Amniotic epithelial cell (primary cell): ENCODE results near the gene PDCD1LG2.
A peak's percentile ranks its signal among the peaks of the same experiment; 100 is the strongest.
"Not testable (repeated sequence)": the region's sequence is repeated elsewhere in the genome, so short reads cannot be mapped to it uniquely, and the experiment has no call there.

ENCODE experiments used
- DNase-seq: peaks from one replicate; pipeline ENCODE4 v3.0.0-alpha.2; 2010; ENCODE audit warnings: low read depth

PDCD1LG2 gene

DNA sequence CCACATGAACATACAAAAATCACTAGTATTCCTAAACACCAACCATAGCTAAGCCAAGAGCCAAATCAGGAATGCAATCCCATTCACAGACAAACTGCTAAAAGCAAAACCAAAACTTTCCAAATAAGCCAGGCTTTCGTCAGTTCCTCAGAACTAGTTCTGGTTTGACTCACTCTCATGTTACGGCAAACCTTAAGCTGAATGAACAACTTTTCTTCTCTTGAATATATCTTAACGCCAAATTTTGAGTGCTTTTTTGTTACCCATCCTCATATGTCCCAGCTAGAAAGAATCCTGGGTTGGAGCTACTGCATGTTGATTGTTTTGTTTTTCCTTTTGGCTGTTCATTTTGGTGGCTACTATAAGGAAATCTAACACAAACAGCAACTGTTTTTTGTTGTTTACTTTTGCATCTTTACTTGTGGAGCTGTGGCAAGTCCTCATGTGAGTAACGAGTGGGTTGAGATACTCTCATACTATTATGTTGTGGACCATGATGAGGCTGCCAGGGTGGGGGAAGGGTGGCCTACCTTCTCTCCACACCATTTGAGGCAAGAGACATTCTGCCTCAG lies at the start of gene PDCD1LG2:
Gene PDCD1LG2 (plus strand): TSS at position 172 of the 572 bp plus-strand sequence. CDS start 12,016 bp downstream, outside the sequence.
- DNase-seq, result peak; percentile 76

DNA sequence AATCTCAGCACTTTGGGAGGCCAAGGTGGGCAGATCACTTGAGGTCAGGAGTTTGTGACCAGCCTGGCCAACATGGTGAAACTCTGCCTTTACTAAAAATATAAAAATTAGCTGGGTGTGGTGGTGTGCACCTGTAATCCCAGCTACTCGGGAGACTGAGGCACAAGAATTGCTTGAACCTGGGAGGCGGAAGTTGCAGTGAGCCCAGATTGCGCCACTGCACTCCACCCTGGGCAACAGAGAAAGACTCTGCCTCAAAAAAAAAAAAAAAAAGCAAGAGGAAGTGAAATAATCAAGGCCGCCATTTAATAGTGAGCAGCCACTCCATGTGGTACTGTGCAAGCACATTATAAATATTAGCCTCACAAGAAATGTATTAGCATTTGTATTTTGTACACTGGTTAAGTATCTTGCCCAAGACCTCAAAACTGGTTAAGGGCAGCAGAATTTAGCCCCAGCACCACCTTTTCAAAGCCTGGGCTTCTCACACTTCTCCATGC lies 45.5 kb upstream of the PDCD1LG2 start:
- DNase-seq, result not testable (repeated sequence)

DNA sequence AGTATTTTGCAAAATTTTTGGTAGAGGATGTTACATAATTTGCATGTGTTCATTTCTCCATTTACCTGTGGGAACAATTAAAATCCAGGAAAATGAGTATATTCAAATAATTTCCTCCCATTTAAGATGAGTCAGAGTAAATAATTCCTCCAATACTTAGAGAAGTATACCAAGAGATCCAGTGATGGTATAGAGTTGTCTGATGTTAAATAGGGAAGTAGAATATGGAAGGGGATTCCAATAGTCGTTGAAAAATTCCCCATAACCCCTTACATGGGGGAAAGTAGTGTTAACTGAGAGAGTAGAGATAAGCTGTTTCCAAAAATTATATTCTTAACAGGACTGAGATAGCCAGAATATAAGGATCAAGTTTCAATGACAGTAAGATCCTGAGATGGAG lies 44.3 kb upstream of the PDCD1LG2 start:
- DNase-seq, result no peak

DNA sequence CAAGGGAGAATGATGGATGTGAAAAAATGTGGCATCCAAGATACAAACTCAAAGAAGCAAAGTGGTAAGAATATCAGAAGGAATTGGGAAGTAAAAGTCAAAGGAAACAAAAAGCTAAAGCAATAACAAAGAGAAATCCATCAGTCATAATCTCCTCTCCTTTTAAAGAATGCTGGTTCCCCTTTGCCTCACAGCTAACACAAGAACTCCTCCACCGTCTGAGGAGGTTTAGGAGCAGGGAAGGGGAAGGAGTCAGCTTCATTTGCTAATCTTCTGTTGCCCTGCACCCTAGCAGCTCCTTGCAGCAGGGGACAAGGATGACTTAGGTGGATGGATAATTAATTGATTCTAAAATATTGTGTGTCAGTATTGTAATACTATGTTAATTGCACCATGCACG lies 43.6 kb upstream of the PDCD1LG2 start:
- no peak for DNase-seq

DNA sequence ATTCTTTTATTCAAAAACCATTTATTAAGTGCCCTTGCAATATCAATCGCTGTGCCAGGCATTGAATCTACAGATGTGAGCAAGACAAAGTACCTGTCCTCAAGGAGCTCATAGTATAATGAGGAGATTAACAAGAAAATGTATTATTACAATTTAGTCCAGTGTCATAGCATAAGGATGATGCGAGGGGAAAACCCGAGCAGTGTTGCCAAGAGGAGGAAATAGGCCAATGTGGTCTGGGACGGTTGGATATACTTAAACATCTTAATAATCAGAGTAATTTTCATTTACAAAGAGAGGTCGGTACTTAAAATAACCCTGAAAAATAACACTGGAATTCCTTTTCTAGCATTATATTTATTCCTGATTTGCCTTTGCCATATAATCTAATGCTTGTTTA lies 41.5 kb upstream of the PDCD1LG2 start:
- no peak for DNase-seq

DNA sequence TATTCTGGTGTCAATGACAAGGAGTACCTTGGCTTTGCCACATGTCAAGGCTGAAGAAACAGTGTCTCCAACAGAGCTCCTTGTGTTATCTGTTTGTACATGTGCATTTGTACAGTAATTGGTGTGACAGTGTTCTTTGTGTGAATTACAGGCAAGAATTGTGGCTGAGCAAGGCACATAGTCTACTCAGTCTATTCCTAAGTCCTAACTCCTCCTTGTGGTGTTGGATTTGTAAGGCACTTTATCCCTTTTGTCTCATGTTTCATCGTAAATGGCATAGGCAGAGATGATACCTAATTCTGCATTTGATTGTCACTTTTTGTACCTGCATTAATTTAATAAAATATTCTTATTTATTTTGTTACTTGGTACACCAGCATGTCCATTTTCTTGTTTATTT lies 40.2 kb upstream of the PDCD1LG2 start:
- DNase-seq, result no peak

DNA sequence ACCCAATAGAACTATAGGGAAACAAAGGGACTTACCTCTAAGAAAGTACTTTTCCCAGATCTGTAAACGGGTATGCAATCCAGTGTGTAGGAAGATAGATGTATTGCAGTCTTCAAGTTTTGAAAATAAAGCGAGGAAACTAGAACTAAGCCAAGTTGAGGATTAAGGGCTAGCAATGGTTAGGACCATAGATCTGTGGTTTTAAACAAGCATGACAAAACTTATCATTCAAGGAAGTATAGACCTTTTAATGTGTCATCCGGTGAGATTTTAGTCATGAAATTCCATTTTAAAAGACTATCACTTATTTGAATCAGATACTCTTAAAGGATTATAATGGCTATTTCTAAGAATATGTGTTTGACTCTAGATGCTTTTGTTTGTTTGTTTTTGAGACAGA lies 39.5 kb upstream of the PDCD1LG2 start:
- no peak for DNase-seq

DNA sequence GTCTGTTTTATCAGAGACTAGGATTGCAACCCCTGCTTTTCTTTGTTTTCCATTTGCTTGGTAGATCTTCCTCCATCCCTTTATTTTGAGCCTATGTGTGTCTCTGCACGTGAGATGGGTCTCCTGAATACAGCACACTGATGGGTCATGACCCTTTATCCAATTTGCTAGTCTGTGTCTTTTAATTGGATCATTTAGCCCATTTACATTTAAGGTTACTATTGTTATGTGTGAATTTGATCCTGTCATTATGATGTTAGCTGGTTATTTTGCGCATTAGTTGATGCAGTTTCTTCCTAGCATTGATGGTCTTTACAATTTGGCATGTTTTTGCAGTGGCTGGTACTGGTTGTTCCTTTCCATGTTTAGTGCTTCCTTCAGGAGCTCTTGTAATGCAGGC lies 34.7 kb upstream of the PDCD1LG2 start:
- not testable (repeated sequence) for DNase-seq

DNA sequence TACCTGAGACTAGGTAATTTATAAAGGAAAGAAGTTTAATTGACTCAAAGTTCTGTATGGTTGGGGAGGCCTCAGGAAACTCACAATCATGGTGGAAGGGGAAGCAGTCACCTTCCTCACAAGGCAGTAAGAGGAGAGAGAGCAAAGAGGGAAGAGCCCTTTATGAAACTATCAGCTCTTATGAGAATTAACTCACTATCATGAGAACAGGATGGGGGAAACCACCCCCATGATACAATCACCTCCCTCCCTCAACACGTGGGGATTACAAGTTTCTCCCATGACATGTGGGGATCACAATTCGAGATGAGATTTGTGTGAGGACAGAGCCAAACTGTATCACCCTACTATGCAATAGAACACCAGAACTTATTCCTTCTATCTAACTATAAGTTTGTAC lies 32.1 kb upstream of the PDCD1LG2 start:
- DNase-seq, result no peak

DNA sequence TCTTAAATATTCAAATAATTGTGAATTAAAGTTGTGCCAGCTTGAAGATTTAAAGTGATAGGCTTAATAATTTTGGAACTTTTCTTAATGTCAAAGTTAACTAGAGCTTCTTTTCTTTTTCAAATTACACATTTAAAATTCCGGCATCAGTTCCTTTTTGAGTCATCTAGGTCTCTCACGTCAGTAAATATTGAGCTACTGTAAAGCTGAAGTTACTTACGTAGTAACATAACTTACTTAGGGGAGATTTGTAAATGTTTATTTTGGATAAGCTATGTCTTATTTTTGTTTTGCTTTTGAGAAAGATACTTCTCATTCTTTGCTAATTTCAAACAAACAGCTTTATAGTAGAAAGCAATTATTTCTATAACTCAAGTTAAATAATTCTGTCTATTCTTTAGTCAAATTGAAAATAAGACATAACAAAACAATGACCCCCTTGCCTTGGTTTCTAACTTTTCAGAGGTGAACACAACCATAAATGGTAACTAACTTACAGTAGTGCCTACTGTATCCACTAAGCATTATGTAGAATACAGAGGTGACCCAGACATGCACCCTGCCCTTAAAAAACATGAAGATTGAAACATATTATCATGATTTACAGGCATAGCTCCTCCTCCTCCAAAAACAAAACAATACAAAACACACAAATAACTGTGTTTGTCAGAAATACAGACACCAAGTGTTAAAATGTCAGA lies 30.2 kb upstream of the PDCD1LG2 start:
- DNase-seq, result no peak

DNA sequence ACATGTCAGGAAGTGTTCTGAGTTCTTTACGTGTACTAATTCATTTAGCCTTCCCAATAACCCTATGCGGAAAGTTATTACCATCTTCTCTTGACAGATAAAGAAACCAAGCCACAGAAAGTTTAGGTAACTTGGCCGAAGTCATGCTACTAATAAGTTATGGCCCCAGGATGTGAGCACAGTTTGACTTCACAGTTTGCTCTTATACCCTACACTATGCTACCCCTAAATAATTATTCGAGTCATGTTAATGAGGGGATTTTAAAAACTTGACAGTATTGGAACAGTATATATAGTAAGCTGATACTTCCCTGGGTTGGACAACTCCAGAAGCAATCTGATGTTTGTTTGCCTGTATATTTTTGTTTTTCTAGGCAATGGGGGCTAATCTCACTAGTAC lies 29.4 kb upstream of the PDCD1LG2 start:
- DNase-seq, result no peak

DNA sequence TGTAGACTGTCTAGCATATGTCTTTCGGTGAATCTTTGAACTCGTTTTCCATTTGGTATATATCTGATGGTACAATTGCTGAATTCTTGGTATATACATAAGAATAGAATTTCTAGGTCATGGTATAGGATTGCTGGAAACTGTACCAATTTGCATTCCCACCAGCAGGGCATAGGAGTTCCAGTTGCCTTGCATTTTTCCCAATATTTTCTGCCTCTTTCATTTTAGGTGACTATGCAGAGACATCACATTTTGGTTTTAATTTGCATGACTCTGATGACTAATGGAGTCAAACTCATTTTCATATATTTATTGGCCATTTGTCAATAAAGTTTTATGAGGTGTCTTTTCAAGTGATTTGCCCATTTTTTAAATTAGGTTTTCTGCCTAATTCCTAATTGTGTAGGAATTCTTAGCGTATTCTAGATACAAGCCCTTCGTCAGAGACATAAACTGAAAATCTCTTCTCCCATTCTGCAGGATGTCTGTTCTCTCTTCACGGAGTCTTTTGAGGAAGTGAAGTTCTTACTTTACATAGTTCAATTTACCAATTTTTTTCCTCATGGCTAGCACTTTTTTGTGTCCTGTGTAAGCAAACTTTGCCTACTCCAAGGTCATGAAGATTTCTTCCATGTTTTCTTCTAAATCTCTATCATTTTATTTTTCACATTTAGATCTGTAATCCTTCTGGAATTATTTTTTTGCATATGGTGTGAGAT lies 28.9 kb upstream of the PDCD1LG2 start:
- no peak for DNase-seq

DNA sequence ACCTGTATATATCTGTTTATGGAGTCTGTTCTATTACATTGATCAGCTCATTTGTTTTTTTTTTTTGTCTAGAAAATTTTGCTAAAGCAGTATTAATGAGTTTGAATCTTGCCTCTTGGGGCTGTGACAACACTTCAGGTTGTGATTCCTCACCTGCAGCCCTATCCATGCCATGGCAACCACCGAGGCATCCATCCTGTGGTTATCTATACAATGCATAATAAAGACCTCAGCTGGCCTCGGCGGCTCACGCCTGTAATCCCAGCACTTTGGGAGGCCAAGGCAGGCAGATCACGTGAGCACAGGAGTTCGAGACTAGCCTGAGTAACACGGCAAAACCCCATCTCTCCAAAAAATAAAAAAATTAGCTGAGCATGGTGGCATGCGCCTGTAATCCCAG lies 28.1 kb upstream of the PDCD1LG2 start:
- DNase-seq, result no peak

DNA sequence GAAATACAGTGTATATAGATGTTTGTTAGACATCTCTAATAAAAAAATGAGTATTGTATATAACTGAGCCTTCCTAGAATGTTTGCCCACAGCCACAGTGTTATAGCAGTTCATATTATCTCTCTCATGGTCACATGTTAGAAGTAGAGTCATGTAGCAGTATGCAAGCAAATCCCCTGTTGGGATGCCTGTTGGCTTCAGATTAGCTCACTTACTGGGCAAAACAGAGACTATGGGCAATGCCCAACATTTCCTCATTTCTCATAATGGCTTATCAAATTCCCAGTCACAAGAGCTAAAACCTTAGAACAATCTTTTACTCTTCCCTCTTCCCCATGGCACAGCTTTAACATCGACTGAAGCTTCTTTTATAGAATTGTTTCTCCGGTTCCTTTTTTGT lies 27.0 kb upstream of the PDCD1LG2 start:
- DNase-seq, result no peak

DNA sequence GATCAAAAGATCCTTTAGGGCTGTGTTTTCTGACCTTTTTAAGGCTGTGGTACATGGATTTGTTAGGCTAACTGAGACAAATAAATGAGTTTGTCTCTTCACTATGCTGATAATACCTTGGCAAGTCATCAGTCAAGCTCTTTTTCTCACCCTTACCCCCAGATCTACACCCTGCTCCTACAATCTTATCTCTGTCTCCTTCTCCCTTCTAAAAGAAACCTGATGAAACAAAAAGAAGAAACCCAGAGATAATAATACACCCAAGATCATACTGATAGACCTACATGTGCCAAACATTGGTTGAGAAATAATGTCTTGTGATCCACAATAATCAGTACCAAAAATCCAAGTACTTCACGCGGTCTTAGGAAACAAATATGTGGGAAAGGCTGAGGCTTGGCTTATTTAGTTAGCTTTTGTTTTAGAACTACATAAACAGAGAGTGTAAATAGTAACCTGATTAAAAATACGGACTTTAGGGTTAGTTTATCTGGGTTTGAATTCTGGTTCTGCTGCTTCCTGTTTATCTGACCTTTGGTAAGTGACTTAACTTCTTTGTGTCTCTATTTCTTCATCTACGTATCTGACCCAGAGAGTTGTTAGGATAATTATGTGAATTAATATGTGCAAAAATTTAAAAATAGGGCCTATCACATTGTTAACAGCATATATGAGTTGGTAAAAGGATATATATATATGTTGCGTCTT lies 24.8 kb upstream of the PDCD1LG2 start:
- DNase-seq, result no peak

DNA sequence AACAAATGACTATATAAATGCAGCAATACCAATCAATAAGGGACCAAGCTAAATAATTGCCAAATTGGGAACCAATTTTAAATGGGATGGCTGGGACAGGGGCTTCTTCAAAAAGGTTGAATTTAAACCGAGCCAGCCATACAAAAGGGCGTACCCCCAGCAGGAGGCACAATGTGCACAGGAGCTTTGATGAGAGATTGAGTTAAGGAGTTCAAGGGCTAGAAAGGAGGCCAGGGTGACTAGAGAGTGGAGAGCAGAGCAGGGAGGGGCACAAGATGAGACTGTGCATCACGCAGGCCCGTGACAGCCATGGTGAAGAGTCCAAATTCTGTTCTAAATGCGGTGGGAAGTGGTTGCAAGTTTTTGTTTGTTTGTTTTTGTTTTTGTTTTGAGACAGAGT lies 23.3 kb upstream of the PDCD1LG2 start:
- DNase-seq, result no peak

DNA sequence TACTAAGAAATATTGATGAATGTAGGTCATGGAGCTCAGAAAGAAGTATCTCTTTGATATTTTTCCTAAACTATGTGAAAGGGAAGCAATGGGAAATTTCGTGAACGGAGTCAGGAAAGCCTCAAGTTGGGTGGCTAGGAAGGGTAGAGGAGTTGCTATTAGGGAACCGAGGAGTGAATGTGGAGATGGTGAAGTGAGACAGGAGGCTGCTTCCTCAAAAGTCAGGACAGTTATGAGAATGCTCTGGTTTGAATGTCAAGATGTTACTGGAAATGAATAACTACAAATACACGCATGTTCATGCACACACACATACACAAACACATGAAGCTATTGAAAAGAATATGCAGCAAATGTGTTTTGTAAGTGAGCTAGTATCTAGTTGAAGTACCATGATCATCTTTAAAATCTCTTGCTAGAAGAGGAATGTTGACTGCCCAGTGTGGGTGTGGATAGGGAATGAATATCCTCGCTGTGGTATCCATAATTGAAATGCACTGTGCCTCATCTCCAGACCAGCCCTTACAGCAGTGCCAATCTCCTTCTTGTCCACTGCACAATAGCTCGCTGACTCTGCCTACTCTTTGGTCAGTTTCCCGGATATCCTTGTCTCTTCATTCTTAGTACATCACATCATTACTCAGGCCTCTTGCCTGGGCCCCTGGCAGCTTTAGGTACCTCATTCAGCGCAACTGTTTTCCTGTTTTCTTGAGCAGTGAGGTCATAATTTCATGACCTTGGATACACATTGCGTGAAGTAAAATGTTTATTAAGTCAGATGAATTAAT lies 21.9 kb upstream of the PDCD1LG2 start:
- no peak for DNase-seq

DNA sequence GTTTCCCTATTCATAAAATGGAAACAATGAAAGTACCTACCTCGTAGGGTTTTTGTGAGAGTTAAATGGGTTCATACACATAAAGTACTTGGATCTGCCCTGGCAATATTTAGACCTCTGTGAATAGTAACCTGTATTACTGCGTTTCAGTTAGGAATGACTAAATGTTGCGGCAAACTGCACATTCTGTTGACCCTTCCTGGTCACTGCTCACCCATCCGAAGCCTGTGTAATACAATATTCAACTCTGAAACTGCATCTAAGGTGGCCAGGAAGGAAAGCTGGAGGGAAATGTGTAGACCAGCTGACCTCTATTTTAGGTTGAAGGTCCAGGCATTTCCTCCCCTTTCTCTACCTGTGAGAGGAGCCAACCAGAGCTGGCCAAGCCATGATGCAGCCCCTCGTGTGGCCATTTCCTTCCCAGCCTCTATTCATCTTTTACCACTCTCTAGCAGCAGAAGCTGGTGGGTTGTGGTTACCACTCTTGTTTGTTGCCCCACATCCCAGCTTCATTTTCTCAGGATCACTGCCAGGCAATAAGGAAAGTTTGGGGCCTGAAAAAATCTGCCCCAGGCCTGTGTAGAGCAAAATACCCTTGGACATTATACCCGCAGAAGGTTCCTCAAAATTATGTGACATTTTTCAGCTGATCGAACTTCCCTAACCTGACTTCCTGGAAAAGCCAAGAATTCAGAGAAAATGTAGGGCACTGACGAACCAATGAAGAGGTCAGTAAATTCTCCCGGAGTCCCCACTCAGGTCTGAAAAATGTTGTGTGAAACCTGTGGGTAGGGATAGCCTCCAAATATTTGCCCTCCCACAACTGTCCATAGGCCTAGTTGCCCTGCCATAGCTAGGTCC lies 20.5 kb upstream of the PDCD1LG2 start:
- DNase-seq, result no peak

DNA sequence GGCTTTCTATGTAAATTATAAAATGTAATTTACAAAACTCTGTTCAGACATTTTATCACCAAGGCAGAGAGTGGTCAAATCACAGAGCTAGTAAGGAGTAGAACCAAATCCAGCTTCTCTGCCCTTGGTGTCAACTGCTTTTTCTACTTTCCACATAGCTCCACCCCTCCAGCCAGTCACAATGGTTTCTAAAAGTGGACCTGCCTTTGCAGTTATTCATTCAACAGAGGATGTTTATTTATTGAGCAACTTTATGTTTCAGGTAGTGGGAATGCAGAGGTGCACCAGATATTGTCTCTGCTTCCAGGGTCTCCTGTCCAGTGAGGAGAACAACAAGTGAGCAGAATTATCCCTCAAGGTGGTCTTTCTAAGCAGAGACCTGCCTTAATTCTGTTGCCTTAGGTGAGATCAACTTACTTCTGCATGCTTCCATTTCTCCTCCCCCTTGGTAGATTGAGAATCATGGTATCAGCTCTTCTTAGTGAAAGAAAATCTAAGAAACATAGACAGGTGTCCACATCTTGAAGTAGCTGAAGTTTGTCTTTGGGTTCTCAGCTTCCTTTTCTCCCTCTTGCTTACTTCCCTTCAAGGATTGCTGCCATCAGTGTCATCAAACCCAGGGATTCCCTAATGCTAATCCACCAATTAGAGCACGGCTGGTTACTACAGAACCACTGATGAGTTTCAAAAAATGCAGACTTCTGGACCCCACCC lies 17.2 kb upstream of the PDCD1LG2 start:
- DNase-seq, result no peak
